Erythroblast (primary cell): Measurements from ENCODE around the gene EVI5.

ENCODE experiments used
- GATA1 ChIP-seq: IDR thresholded peaks from 2 replicates; pipeline ENCODE4 v1.6.1; 2011; ENCODE audit warnings: low read depth, mild to moderate bottlenecking, control low read depth, low read length, moderate library complexity
- POLR2A ChIP-seq: IDR thresholded peaks from 2 replicates; pipeline ENCODE4 v1.6.1; 2011; ENCODE audit warnings: mild to moderate bottlenecking, low read length

- no peak for TF ChIP-seq POLR2A
- TF ChIP-seq GATA1, result no peak
Observed at GRCh38 chr1:92599184-92599583, 185.7 kb downstream of the EVI5 start.
